DND-41 (cell line): ENCODE results near the gene KIF2C.
"Not testable (repeated sequence)": the region's sequence is repeated elsewhere in the genome, so short reads cannot be mapped to it uniquely, and the experiment has no call there.

Experiments
- ATAC-seq: fragments of 200-7000 bp; cut with Tn5 transposase; 3 replicates; pipeline ENCODE4 v1.9.1; 2021; ENCODE audit warnings: low read depth; ENCODE audit not compliant: insufficient read depth
- DNase-seq: peaks from one replicate; pipeline ENCODE4 v3.0.0-alpha.2; 2020
- H2AFZ ChIP-seq: 2 replicates; pipeline ENCODE4 v1.6.0; 2012; ENCODE audit warnings: low read depth, low read length
- H3K27ac ChIP-seq: 2 replicates; pipeline ENCODE4 v1.5.1; 2012; ENCODE audit warnings: low read length, inconsistent platforms
- H3K27me3 ChIP-seq: fragments of 200-600 bp; sonication (generic); 2 replicates; pipeline ENCODE4 v1.6.0; 2012; ENCODE audit warnings: low read length, mild to moderate bottlenecking, inconsistent platforms; ENCODE audit not compliant: insufficient read depth, poor library complexity
- H3K36me3 ChIP-seq: 2 replicates; pipeline ENCODE4 v1.5.1; 2012; ENCODE audit warnings: low read length, inconsistent platforms; ENCODE audit not compliant: insufficient read depth
- H3K4me1 ChIP-seq: 2 replicates; pipeline ENCODE4 v1.5.1; 2012; ENCODE audit warnings: mild to moderate bottlenecking, low read length; ENCODE audit not compliant: insufficient read depth
- H3K4me2 ChIP-seq: 2 replicates; pipeline ENCODE4 v1.6.0; 2012; ENCODE audit warnings: mild to moderate bottlenecking, moderate library complexity, low read length, inconsistent platforms; ENCODE audit not compliant: insufficient read depth
- H3K4me3 ChIP-seq, 2 experiments: fragments of 200-600 bp in 1 of 2; shearing (Covaris generic) in 1 of 2; 2 replicates each; pipeline ENCODE4 v1.5.1; 2012 to 2016; ENCODE audit warnings: inconsistent platforms in 2 of 2, low read length in 2 of 2, mild to moderate bottlenecking in 2 of 2, low read depth in 1 of 2, moderate library complexity in 1 of 2
- H3K79me2 ChIP-seq: 2 replicates; pipeline ENCODE4 v1.6.0; 2012; ENCODE audit warnings: low read length, inconsistent platforms; ENCODE audit not compliant: insufficient read depth
- H3K9ac ChIP-seq: 2 replicates; pipeline ENCODE4 v1.6.0; 2012; ENCODE audit warnings: low read depth, mild to moderate bottlenecking, inconsistent platforms, low read length, moderate library complexity
- H3K9me3 ChIP-seq: 2 replicates; pipeline ENCODE4 v1.5.1; 2012; ENCODE audit warnings: low read length, moderate library complexity, mild to moderate bottlenecking, inconsistent platforms; ENCODE audit not compliant: insufficient read depth, severe bottlenecking
- H4K20me1 ChIP-seq: 2 replicates; pipeline ENCODE4 v1.6.0; 2012; ENCODE audit warnings: low read length; ENCODE audit not compliant: insufficient read depth
- CTCF ChIP-seq: IDR thresholded peaks from 2 replicates; pipeline ENCODE4 v1.5.1; 2012; ENCODE audit warnings: borderline replicate concordance, low read length, moderate library complexity, mild to moderate bottlenecking; ENCODE audit not compliant: poor library complexity, severe bottlenecking; ENCODE audit errors: extremely low read depth
- EZH2 ChIP-seq: IDR thresholded peaks from 3 replicates; pipeline ENCODE4 v1.6.1; 2012; ENCODE audit warnings: borderline replicate concordance, low read depth, mild to moderate bottlenecking, moderate library complexity, low read length, inconsistent platforms; ENCODE audit not compliant: severe bottlenecking

Gene KIF2C

GRCh38 chr1:44759077-44759476 is 19.4 kb downstream of the KIF2C start:
- Histone ChIP-seq H2AFZ (no peak overlapping the region), H3K4me1 (no peaks in the 10 kb centered on the region), H3K27me3 (no peaks in the 10 kb centered on the region), H4K20me1 (no peaks in the 10 kb centered on the region), H3K4me2 (no peak overlapping the region), H3K79me2 (no peaks in the 10 kb centered on the region; the same call in 1 of the 2 replicates), H3K9me3 (no peaks in the 10 kb centered on the region), H3K9ac (no peak overlapping the region), H3K4me3 (no peak overlapping the region), H3K36me3 (peaks cover 99% of the 10 kb centered on the region), H3K27ac (no peak overlapping the region)
- no peak for ATAC-seq
- TF ChIP-seq CTCF (no peak), EZH2 (no peak)
- DNase-seq: no peak

GRCh38 chr1:44760876-44761275 is 21.2 kb downstream of the KIF2C start:
- ATAC-seq (no peak), DNase-seq (no peak)
- no peak overlapping the region for H2AFZ ChIP-seq
- H3K4me3 ChIP-seq: no peak overlapping the region
- H3K4me1 ChIP-seq: no peaks in the 10 kb centered on the region
- no peak for TF ChIP-seq CTCF
- TF ChIP-seq EZH2: no peak
- no peak overlapping the region for H3K9ac ChIP-seq
- no peaks in the 10 kb centered on the region for H4K20me1 ChIP-seq
- no peak overlapping the region for H3K27ac ChIP-seq
- no peak overlapping the region for H3K4me2 ChIP-seq
- no peaks in the 10 kb centered on the region for H3K79me2 ChIP-seq
- no peaks in the 10 kb centered on the region for H3K27me3 ChIP-seq
- H3K9me3 ChIP-seq: no peaks in the 10 kb centered on the region
- peaks cover 93% of the 10 kb centered on the region for H3K36me3 ChIP-seq

- H3K36me3 ChIP-seq: peaks cover 63% of the 10 kb centered on the region
Measured at GRCh38 chr1:44766421-44766820, 26.8 kb downstream of the KIF2C start.

GRCh38 chr1:44775078-44775929 is 35.7 kb downstream of the KIF2C start, which contains the start of gene RPS8:
RPS8 (plus strand) TSS chr1:44775540; CDS start chr1:44775597, 57 bp downstream.
- peaks cover 45% of the 10 kb centered on the region for H3K36me3 ChIP-seq
- H3K9me3 ChIP-seq: no peaks in the 10 kb centered on the region
- H2AFZ ChIP-seq: peak within 1 kb of the TSS; percentile 99
- H3K27ac ChIP-seq: peak within 1 kb of the TSS; percentile 87
- DNase-seq: peak; percentile 92
- H3K79me2 ChIP-seq: peaks cover 46% of the 10 kb centered on the region
- peaks cover 34% of the 10 kb centered on the region for H3K4me1 ChIP-seq
- H3K9ac ChIP-seq: peak within 1 kb of the TSS; percentile 89
- H3K27me3 ChIP-seq: no peaks in the 10 kb centered on the region
- H3K4me2 ChIP-seq: peak within 1 kb of the TSS; percentile 86
- no peak for TF ChIP-seq CTCF
- no peak for TF ChIP-seq EZH2
- peak within 1 kb of the TSS; percentile 91 for H3K4me3 ChIP-seq
- peak; percentile 82 for ATAC-seq
- peaks cover 31% of the 10 kb centered on the region for H4K20me1 ChIP-seq

More at GRCh38 chr1:44766421-44766820, 26.8 kb downstream of the KIF2C start:
- not testable (repeated sequence) for H3K79me2 ChIP-seq, H3K27ac ChIP-seq, H4K20me1 ChIP-seq, H3K9ac ChIP-seq, ATAC-seq, H3K4me3 ChIP-seq, H3K9me3 ChIP-seq, DNase-seq, H3K4me1 ChIP-seq, H2AFZ ChIP-seq, H3K27me3 ChIP-seq, H3K4me2 ChIP-seq
